ENCODE results near the gene TMEM74B. TPM values are rescaled to one million over a fixed set of nuclear protein-coding genes. Genes with fewer than 3 reads are reported as not detected.

TMEM74B gene
- total RNA-seq, 4 donors from 2014 or later, result 4.1 to 11.6 (median 7.3) TPM

- no peak for DNase-seq (ENCODE audit: low spot score in 2 of 2)
- intact Hi-C loops (cut with DNase I; ENCODE audit: low total_unique reads), result no loop called here
- H3K4me3 ChIP-seq (ENCODE audit: low read depth, poor library complexity, severe bottlenecking), result no peak overlapping the region
- WGBS, 2 donors, result 84 to 88% methylated on average over 4 of the region's 4 CpGs
- TF ChIP-seq, protein P1, sequence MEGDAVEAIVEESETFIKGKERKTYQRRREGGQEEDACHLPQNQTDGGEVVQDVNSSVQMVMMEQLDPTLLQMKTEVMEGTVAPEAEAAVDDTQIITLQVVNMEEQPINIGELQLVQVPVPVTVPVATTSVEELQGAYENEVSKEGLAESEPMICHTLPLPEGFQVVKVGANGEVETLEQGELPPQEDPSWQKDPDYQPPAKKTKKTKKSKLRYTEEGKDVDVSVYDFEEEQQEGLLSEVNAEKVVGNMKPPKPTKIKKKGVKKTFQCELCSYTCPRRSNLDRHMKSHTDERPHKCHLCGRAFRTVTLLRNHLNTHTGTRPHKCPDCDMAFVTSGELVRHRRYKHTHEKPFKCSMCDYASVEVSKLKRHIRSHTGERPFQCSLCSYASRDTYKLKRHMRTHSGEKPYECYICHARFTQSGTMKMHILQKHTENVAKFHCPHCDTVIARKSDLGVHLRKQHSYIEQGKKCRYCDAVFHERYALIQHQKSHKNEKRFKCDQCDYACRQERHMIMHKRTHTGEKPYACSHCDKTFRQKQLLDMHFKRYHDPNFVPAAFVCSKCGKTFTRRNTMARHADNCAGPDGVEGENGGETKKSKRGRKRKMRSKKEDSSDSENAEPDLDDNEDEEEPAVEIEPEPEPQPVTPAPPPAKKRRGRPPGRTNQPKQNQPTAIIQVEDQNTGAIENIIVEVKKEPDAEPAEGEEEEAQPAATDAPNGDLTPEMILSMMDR (IDR thresholded peaks at IDR 0.05), result no peak
- TF ChIP-seq POLR2A (IDR thresholded peaks at IDR 0.05), result no peak
Measured at GRCh38 chr20:1173698-1174097, 11.1 kb downstream of the TMEM74B start.

- H3K4me3 ChIP-seq (ENCODE audit: low read depth, poor library complexity, severe bottlenecking), result no peak overlapping the region
- intact Hi-C loops (cut with DNase I; ENCODE audit: low total_unique reads), result no loop called here
- WGBS, 2 donors, result 66 to 81% methylated on average over 2 to 4 of the region's 4 CpGs
- no peak for DNase-seq (ENCODE audit: low spot score in 2 of 2)
- TF ChIP-seq, protein P1 (IDR thresholded peaks at IDR 0.05), result no peak
- TF ChIP-seq POLR2A (IDR thresholded peaks at IDR 0.05), result no peak
Measured at GRCh38 chr20:1171461-1172093, 13.2 kb downstream of the TMEM74B start.

GRCh38 chr20:1169224-1169623, 15.6 kb downstream of the TMEM74B start:
- DNase-seq (ENCODE audit: low spot score in 2 of 2), result no peak
- WGBS, 2 donors, result 95 to 97% methylated on average over 5 of the region's 5 CpGs
- intact Hi-C loops (cut with DNase I; ENCODE audit: low total_unique reads), result no loop called here
- TF ChIP-seq POLR2A (IDR thresholded peaks at IDR 0.05), result no peak
- TF ChIP-seq, protein P1 (IDR thresholded peaks at IDR 0.05), result no peak
- H3K4me3 ChIP-seq (ENCODE audit: low read depth, poor library complexity, severe bottlenecking), result no peak overlapping the region

DNA sequence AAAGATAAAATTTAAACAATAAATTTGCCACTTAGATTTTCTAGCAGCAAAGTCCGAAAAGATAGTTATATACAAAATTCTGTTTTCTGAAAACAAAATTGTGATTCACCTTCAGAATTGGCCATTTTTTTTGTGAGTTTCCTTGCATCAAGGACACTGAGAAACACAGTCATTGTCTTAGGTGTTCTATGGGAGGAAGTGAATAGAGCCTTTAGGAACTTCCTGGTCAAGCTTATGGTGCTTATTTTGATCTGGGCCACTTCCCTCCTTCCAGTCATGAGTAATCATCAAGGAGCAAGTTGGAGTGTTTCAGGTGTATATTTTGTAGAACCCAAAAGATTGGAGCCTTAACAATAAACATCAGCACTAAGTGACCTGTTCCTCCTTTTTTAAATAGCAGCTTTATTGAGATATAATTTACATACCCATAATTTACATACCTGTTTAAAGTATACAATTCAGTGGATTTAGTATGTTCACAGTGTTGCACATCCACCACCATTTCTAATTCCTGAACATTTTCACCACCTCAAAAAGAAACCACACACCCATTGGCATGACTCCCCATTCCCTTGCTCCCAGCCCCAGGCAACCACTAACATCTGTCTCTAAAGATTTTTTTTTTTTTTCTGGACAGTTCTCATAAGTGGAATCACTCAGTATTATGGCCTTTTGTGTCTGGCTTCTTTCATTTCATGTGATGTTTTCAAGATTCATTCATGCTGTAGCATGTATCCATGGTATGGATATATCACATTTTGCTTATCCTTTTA, 17.6 kb downstream of the TMEM74B start:
- no peak overlapping the region for H3K4me3 ChIP-seq (ENCODE audit: low read depth, poor library complexity, severe bottlenecking)
- intact Hi-C loops (cut with DNase I; ENCODE audit: low total_unique reads), result no loop called here
- no peak for DNase-seq (ENCODE audit: low spot score in 2 of 2)
- 90 to 93% methylated on average over 1 of the region's 1 CpG for WGBS, 2 donors
- TF ChIP-seq POLR2A (IDR thresholded peaks at IDR 0.05), result no peak
- TF ChIP-seq, protein P1 (IDR thresholded peaks at IDR 0.05), result no peak

DNA sequence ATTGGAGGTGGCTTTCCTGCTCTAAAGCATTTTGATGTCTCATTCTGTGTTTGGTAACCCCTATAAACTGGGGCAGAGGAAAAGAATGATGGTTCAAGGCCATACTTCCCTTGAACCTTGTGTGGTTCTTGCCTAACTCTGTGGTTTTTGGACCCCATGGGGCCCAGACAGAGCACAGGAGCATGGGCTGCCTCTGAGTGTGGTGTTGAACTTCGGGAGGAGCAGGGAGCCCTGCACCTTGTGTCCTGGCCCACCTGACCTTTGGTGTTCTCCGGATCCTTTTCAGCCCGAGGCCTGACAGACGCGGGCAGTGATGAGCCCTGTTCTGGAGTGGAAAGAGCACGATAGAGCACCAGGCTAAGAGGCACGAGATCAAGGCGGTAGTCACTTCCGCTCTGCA, 18.8 kb downstream of the TMEM74B start:
- H3K4me3 ChIP-seq (ENCODE audit: low read depth, poor library complexity, severe bottlenecking), result no peak overlapping the region
- intact Hi-C loops (cut with DNase I; ENCODE audit: low total_unique reads), result no loop called here
- no peak for DNase-seq (ENCODE audit: low spot score in 2 of 2)
- no peak for TF ChIP-seq POLR2A (IDR thresholded peaks at IDR 0.05)
- TF ChIP-seq, protein P1 (IDR thresholded peaks at IDR 0.05), result no peak
- WGBS, 2 donors, result 94% methylated on average over 9 of the region's 9 CpGs

All from lower leg skin (tissue), 4 donors.